DND-41 (cell line): ENCODE data around the gene GANAB.

Experiments used
- ATAC-seq: fragments of 200-7000 bp; cut with Tn5 transposase; 3 replicates; pipeline ENCODE4 v1.9.1; 2021; ENCODE audit warnings: low read depth; ENCODE audit not compliant: insufficient read depth
- DNase-seq: peaks from one replicate; pipeline ENCODE4 v3.0.0-alpha.2; 2020
- H2AFZ ChIP-seq: 2 replicates; pipeline ENCODE4 v1.6.0; 2012; ENCODE audit warnings: low read depth, low read length
- H3K27ac ChIP-seq: 2 replicates; pipeline ENCODE4 v1.5.1; 2012; ENCODE audit warnings: low read length, inconsistent platforms
- H3K27me3 ChIP-seq: fragments of 200-600 bp; sonication (generic); 2 replicates; pipeline ENCODE4 v1.6.0; 2012; ENCODE audit warnings: low read length, mild to moderate bottlenecking, inconsistent platforms; ENCODE audit not compliant: insufficient read depth, poor library complexity
- H3K36me3 ChIP-seq: 2 replicates; pipeline ENCODE4 v1.5.1; 2012; ENCODE audit warnings: low read length, inconsistent platforms; ENCODE audit not compliant: insufficient read depth
- H3K4me1 ChIP-seq: 2 replicates; pipeline ENCODE4 v1.5.1; 2012; ENCODE audit warnings: mild to moderate bottlenecking, low read length; ENCODE audit not compliant: insufficient read depth
- H3K4me2 ChIP-seq: 2 replicates; pipeline ENCODE4 v1.6.0; 2012; ENCODE audit warnings: mild to moderate bottlenecking, moderate library complexity, low read length, inconsistent platforms; ENCODE audit not compliant: insufficient read depth
- H3K4me3 ChIP-seq, 2 experiments: fragments of 200-600 bp in 1 of 2; shearing (Covaris generic) in 1 of 2; 2 replicates each; pipeline ENCODE4 v1.5.1; 2012 to 2016; ENCODE audit warnings: inconsistent platforms in 2 of 2, low read length in 2 of 2, mild to moderate bottlenecking in 2 of 2, low read depth in 1 of 2, moderate library complexity in 1 of 2
- H3K79me2 ChIP-seq: 2 replicates; pipeline ENCODE4 v1.6.0; 2012; ENCODE audit warnings: low read length, inconsistent platforms; ENCODE audit not compliant: insufficient read depth
- H3K9ac ChIP-seq: 2 replicates; pipeline ENCODE4 v1.6.0; 2012; ENCODE audit warnings: low read depth, mild to moderate bottlenecking, inconsistent platforms, low read length, moderate library complexity
- H3K9me3 ChIP-seq: 2 replicates; pipeline ENCODE4 v1.5.1; 2012; ENCODE audit warnings: low read length, moderate library complexity, mild to moderate bottlenecking, inconsistent platforms; ENCODE audit not compliant: insufficient read depth, severe bottlenecking
- H4K20me1 ChIP-seq: 2 replicates; pipeline ENCODE4 v1.6.0; 2012; ENCODE audit warnings: low read length; ENCODE audit not compliant: insufficient read depth
- EZH2 ChIP-seq: IDR thresholded peaks from 3 replicates; pipeline ENCODE4 v1.6.1; 2012; ENCODE audit warnings: borderline replicate concordance, low read depth, mild to moderate bottlenecking, moderate library complexity, low read length, inconsistent platforms; ENCODE audit not compliant: severe bottlenecking
- TF ChIP-seq, protein P1 (sequence below): IDR thresholded peaks from 2 replicates; pipeline ENCODE4 v1.5.1; 2012; ENCODE audit warnings: borderline replicate concordance, low read length, moderate library complexity, mild to moderate bottlenecking; ENCODE audit not compliant: poor library complexity, severe bottlenecking; ENCODE audit errors: extremely low read depth

The GANAB gene

DNA sequence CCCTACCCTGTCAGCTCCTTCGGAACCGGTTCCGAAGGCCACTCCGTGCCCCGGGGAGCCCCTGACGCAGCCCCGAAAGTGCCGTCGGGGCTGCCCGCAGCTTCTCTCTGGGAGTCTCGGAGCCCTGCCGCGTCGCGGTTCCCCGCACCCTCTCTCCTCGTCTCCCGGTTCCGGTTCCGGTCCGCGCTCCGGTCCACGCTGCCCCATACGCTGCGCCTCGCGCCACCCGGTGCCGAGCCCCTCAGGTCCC lies 45.4 kb downstream of the GANAB start:
- no peaks in the 10 kb centered on the region for H3K9me3 ChIP-seq
- peaks cover 66% of the 10 kb centered on the region for H3K36me3 ChIP-seq
- peaks cover 33% of the 10 kb centered on the region for H4K20me1 ChIP-seq
- DNase-seq, result peak; percentile 60
- H3K4me2 ChIP-seq, result peak overlapping the region; percentile 96
- H3K27ac ChIP-seq, result peak overlapping the region; percentile 92
- H3K4me1 ChIP-seq, result peaks cover 46% of the 10 kb centered on the region
- peak overlapping the region; percentile 75 for H2AFZ ChIP-seq
- peak overlapping the region; percentile 97 for H3K9ac ChIP-seq
- peak overlapping the region; percentile 69 for H3K4me3 ChIP-seq
- TF ChIP-seq, protein P1, sequence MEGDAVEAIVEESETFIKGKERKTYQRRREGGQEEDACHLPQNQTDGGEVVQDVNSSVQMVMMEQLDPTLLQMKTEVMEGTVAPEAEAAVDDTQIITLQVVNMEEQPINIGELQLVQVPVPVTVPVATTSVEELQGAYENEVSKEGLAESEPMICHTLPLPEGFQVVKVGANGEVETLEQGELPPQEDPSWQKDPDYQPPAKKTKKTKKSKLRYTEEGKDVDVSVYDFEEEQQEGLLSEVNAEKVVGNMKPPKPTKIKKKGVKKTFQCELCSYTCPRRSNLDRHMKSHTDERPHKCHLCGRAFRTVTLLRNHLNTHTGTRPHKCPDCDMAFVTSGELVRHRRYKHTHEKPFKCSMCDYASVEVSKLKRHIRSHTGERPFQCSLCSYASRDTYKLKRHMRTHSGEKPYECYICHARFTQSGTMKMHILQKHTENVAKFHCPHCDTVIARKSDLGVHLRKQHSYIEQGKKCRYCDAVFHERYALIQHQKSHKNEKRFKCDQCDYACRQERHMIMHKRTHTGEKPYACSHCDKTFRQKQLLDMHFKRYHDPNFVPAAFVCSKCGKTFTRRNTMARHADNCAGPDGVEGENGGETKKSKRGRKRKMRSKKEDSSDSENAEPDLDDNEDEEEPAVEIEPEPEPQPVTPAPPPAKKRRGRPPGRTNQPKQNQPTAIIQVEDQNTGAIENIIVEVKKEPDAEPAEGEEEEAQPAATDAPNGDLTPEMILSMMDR, result no peak
- TF ChIP-seq EZH2, result no peak
- peak; percentile 12 for ATAC-seq
- H3K79me2 ChIP-seq, result peaks cover 51% of the 10 kb centered on the region
- no peaks in the 10 kb centered on the region for H3K27me3 ChIP-seq

DNA sequence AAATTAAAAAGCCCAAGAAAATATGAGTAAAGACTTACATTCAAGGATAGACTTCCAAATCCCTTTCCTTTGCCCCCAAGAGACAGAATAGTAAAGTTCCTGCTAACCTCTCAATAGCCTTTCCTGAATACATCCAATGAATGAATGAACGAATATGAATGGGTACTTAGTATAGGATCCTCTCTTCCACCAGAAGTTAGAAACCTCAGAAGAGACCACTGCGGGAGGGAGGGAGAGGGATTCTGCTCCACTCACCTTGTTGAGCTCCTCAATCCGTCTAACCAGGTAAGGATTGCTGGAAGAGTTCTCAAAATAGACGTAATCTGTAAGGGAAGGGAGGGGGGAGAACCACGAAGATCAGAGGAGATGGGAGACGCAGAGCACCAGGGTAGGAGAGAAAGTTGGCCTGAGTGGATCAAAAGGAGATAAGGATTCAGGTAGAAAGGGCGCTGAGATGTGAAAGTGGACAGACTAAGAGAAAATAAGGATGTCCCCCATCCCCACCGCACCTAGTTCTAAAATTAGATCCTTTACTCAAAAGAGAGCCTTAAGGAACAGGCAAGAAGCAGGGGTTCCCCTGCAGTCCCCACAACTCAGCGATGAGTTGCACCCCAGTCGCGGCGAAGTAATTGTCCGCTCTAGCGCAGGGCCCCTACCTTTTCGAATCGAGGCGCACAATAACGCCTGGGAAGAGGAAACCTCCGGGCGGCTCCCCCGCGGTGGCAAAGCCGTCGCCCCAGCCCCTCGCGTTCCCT lies 45.9 kb downstream of the GANAB start:
- Histone ChIP-seq H3K36me3 (peaks cover 66% of the 10 kb centered on the region), H3K4me2 (peak overlapping the region; percentile 96), H3K27ac (peak overlapping the region; percentile 92), H3K9me3 (no peaks in the 10 kb centered on the region), H3K27me3 (no peaks in the 10 kb centered on the region), H3K79me2 (peaks cover 54% of the 10 kb centered on the region), H3K9ac (peak overlapping the region; percentile 97), H4K20me1 (peaks cover 36% of the 10 kb centered on the region), H3K4me3 (peak overlapping the region; percentile 69), H2AFZ (peak overlapping the region; percentile 75), H3K4me1 (peaks cover 51% of the 10 kb centered on the region)
- no peak for TF ChIP-seq EZH2
- TF ChIP-seq, protein P1, result no peak
- DNase-seq (no peak), ATAC-seq (no peak)

DNA sequence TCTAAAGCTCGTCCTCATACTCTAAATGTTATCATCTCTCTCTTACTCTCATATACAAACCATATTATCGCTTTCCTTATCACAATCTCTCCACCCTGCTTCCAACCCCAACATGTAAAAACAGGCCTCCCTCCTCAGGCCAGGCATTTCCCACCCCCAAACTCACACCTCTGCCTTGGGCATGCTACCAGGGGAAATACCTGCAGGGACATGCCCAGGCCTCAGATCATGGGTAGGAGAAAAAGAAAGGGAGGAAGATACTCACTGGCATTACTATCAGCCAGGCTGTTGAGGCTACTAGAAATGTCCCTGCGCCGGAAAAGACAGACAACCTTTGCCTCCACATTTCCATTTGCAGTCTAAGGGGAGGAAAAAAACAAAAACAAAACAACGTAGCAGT lies 46.5 kb downstream of the GANAB start:
- Histone ChIP-seq H3K4me2 (peak overlapping the region; percentile 96), H3K9me3 (no peaks in the 10 kb centered on the region), H3K27me3 (no peaks in the 10 kb centered on the region), H3K79me2 (peaks cover 54% of the 10 kb centered on the region), H3K9ac (peak overlapping the region; percentile 97), H3K27ac (peak overlapping the region; percentile 92), H3K4me1 (peaks cover 55% of the 10 kb centered on the region), H4K20me1 (peaks cover 38% of the 10 kb centered on the region), H3K36me3 (peaks cover 66% of the 10 kb centered on the region), H2AFZ (no peak overlapping the region), H3K4me3 (peak overlapping the region; percentile 69)
- no peak for TF ChIP-seq EZH2
- TF ChIP-seq, protein P1, result no peak
- no peak for DNase-seq
- no peak for ATAC-seq
